ENCODE data around the gene HDGFL1.

DNA sequence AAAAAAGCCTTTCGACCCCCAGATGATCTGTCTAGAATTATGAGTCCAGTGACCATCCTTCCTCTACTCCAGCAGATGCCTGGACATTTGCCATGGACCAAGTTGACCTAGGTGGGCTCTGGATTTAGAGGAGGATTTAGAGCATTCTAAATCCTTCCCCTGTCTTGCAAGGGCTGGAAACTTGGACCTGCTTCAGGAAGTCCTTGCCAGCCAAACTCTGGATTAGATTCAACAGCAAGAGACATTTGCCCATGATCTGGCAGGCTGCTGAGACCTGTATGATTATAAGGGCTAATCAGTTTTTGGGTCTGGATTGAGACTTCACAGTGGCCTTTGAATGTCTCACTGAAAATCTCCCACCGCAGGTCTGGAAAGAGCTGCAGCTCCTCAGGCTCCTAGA is 13.1 kb upstream of the HDGFL1 start:
- TF ChIP-seq CTCF (conservative IDR thresholded peaks at IDR 0.05) (no peak), ZFX (IDR thresholded peaks at IDR 0.05) (no peak)

Data from C4-2B (cell line).